ENCODE results near the gene MMP24OS. TPM values are rescaled to one million over a fixed set of nuclear protein-coding genes. Genes with fewer than 3 reads are reported as not detected.

Gene MMP24OS
- total and polyA plus RNA-seq, 8 donors, result 31.9 to 109 (median 42.1) TPM

- Histone ChIP-seq H3K27ac (no peak overlapping the region), H3K27me3 (no peaks in the 10 kb centered on the region), H3K4me1 (peaks cover 12 to 27% of the 10 kb centered on the region in 2 donors), H3K9me3 (no peaks in the 10 kb centered on the region), H3K4me3 (no peak overlapping the region), H3K36me3 (peaks cover 0 to 63% of the 10 kb centered on the region in 2 donors)
- TF ChIP-seq, protein P1, sequence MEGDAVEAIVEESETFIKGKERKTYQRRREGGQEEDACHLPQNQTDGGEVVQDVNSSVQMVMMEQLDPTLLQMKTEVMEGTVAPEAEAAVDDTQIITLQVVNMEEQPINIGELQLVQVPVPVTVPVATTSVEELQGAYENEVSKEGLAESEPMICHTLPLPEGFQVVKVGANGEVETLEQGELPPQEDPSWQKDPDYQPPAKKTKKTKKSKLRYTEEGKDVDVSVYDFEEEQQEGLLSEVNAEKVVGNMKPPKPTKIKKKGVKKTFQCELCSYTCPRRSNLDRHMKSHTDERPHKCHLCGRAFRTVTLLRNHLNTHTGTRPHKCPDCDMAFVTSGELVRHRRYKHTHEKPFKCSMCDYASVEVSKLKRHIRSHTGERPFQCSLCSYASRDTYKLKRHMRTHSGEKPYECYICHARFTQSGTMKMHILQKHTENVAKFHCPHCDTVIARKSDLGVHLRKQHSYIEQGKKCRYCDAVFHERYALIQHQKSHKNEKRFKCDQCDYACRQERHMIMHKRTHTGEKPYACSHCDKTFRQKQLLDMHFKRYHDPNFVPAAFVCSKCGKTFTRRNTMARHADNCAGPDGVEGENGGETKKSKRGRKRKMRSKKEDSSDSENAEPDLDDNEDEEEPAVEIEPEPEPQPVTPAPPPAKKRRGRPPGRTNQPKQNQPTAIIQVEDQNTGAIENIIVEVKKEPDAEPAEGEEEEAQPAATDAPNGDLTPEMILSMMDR (IDR thresholded peaks at IDR 0.05), result no peak
- intact Hi-C loops (cut with DNase I), result no loop called here
- no peak for DNase-seq
- ATAC-seq, result no peak
These were observed 2.1 kb downstream of the MMP24OS start for GRCh38 chr20:35275741-35276251.

DNA sequence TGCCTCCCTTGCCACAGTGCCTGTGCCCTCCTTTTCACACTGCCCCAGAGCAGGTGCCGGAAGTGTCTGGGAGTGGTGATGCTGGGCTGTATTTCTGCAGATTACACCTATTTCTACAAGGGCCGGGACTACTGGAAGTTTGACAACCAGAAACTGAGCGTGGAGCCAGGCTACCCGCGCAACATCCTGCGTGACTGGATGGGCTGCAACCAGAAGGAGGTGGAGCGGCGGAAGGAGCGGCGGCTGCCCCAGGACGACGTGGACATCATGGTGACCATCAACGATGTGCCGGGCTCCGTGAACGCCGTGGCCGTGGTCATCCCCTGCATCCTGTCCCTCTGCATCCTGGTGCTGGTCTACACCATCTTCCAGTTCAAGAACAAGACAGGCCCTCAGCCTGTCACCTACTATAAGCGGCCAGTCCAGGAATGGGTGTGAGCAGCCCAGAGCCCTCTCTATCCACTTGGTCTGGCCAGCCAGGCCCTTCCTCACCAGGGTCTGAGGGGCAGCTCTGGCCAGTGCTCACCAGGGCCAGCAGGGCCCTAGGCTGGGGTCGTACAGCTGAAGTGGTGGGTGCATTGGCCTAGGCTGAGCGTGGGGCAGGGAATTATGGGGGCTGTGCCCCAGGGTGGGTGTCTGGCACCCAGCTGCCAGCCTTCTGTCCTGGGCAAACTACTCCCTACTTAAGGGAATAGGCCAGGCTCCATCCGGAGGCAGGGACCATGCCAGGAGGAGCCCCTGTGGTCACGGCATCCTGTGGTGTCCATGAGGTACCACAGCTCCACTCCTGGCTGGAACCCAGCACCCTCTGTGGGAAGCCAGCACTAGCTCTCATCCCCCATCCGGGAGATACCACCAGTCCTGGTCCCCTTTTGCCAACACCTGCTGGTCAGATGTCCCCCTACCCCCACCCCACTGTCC is 3.5 kb downstream of the MMP24OS start:
- TF ChIP-seq, protein P1 (IDR thresholded peaks at IDR 0.05), result no peak
- Histone ChIP-seq H3K4me1 (peaks cover 12 to 27% of the 10 kb centered on the region in 2 donors), H3K9me3 (no peaks in the 10 kb centered on the region), H3K36me3 (peaks cover 0 to 63% of the 10 kb centered on the region in 2 donors), H3K27me3 (no peaks in the 10 kb centered on the region), H3K27ac (no peak overlapping the region), H3K4me3 (no peak overlapping the region)
- DNase-seq (peak in 1 of 4 donors; percentile 76), ATAC-seq (no peak)
- intact Hi-C loops (cut with DNase I), result no loop called here

- Histone ChIP-seq H3K4me1 (peaks cover 12 to 23% of the 10 kb centered on the region in 2 donors), H3K36me3 (peaks cover 0 to 63% of the 10 kb centered on the region in 2 donors), H3K9me3 (no peaks in the 10 kb centered on the region), H3K4me3 (no peak overlapping the region), H3K27me3 (no peaks in the 10 kb centered on the region), H3K27ac (no peak overlapping the region)
- TF ChIP-seq, protein P1 (IDR thresholded peaks at IDR 0.05), result no peak
- ATAC-seq, result no peak
- DNase-seq, result no peak
- intact Hi-C loops (cut with DNase I), result no loop called here
These were observed 4.3 kb downstream of the MMP24OS start for GRCh38 chr20:35273449-35274171.

GRCh38 chr20:35271904-35272303 is 6.0 kb downstream of the MMP24OS start:
- intact Hi-C loops (cut with DNase I), result no loop called here
- ATAC-seq, result no peak

More at GRCh38 chr20:35271904-35272303, 6.0 kb downstream of the MMP24OS start:
- H3K4me1 ChIP-seq, result peaks cover 10 to 14% of the 10 kb centered on the region in 2 donors
- H3K9me3 ChIP-seq, result no peaks in the 10 kb centered on the region
- H3K27ac ChIP-seq, result no peak overlapping the region
- TF ChIP-seq, protein P1 (IDR thresholded peaks at IDR 0.05), result no peak
- H3K36me3 ChIP-seq, result peaks cover 0 to 75% of the 10 kb centered on the region in 2 donors
- no peak overlapping the region for H3K4me3 ChIP-seq
- no peaks in the 10 kb centered on the region for H3K27me3 ChIP-seq
- DNase-seq, result no peak
